GM18861 (cell line): ENCODE results near the gene IL23R.

ENCODE experiments used
- ATAC-seq: cut with Tn5 transposase; IDR thresholded peaks from one replicate; pipeline ENCODE4 v1.9.1; 2021; ENCODE audit not compliant: unreplicated experiment

The IL23R gene

GRCh38 chr1:67148516-67149178 is 17.6 kb upstream of the IL23R start:
- peak; percentile 14 for ATAC-seq

GRCh38 chr1:67149179-67149770 is 17.0 kb upstream of the IL23R start:
- peak; percentile 87 for ATAC-seq

- ATAC-seq = no peak
Observed at GRCh38 chr1:67150931-67151330, 15.3 kb upstream of the IL23R start.

GRCh38 chr1:67158401-67158800 is 7.9 kb upstream of the IL23R start:
- no peak for ATAC-seq

GRCh38 chr1:67159233-67159632 is 7.0 kb upstream of the IL23R start:
- no peak for ATAC-seq

- peak; percentile 43 for ATAC-seq
Observed at GRCh38 chr1:67162954-67163353, 3.3 kb upstream of the IL23R start.

GRCh38 chr1:67165468-67166041 is 699 bp upstream of the IL23R start:
- ATAC-seq = no peak

GRCh38 chr1:67169496-67169895 is 3.2 kb downstream of the IL23R start:
- peak; percentile 51 for ATAC-seq

- ATAC-seq = no peak
Observed at GRCh38 chr1:67169932-67170331, 3.7 kb downstream of the IL23R start.

GRCh38 chr1:67170751-67171573 is 4.7 kb downstream of the IL23R start:
- no peak for ATAC-seq

- no peak for ATAC-seq
Observed at GRCh38 chr1:67171574-67171955, 5.3 kb downstream of the IL23R start.

- ATAC-seq = no peak
Observed at GRCh38 chr1:67171978-67172377, 5.7 kb downstream of the IL23R start.

GRCh38 chr1:67173988-67174387 is 7.7 kb downstream of the IL23R start:
- ATAC-seq = no peak

- ATAC-seq = no peak
Observed at GRCh38 chr1:67174716-67175284, 8.5 kb downstream of the IL23R start.

- ATAC-seq = no peak
Observed at GRCh38 chr1:67175530-67176087, 9.4 kb downstream of the IL23R start.

GRCh38 chr1:67184838-67185421 is 18.7 kb downstream of the IL23R start:
- no peak for ATAC-seq

- no peak for ATAC-seq
Observed at GRCh38 chr1:67188137-67188536, 21.9 kb downstream of the IL23R start.

GRCh38 chr1:67189953-67190352 is 23.7 kb downstream of the IL23R start:
- ATAC-seq = no peak

- no peak for ATAC-seq
Observed at GRCh38 chr1:67190410-67190809, 24.2 kb downstream of the IL23R start.

- no peak for ATAC-seq
Observed at GRCh38 chr1:67190942-67191341, 24.7 kb downstream of the IL23R start.
